CD4-positive, alpha-beta T cell treated with Interferon alpha-2 for 1 hour (primary cell): ENCODE measurements around the gene LSM12.
A peak's percentile ranks its signal among the peaks of the same experiment; 100 is the strongest.
"Not testable (repeated sequence)": the region's sequence is repeated elsewhere in the genome, so short reads cannot be mapped to it uniquely, and the experiment has no call there.

Experiments used
- DNase-seq, 2 donors: peaks; one replicate each; pipeline ENCODE4 v3.0.0-alpha.2; 2020 to 2022

LSM12 gene

DNA sequence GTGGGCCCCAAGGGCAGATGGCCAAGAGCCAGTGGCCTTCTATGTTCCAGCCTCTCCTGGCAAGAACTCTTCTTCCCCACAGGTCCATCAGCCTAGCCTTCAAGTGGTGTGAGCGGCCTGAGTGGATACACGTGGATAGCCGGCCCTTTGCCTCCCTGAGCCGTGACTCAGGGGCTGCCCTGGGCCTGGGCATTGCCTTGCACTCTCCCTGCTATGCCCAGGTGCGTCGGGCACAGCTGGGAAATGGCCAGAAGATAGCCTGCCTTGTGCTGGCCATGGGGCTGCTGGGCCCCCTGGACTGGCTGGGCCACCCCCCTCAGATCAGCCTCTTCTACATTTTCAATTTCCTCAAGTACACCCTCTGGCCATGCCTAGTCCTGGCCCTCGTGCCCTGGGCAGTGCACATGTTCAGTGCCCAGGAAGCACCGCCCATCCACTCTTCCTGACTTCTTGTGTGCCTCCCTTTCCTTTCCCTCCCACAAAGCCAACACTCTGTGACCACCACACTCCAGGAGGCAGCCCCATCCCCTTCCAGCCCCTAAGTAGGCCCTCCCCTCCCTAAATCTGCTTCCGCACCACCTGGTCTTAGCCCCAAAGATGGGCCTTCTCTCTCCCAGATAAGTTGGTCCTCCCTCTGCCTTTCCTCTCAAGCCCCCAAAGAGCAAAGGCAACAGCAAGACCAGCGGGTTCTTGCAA, 9.3 kb upstream of the LSM12 start:
- no peak for DNase-seq

DNA sequence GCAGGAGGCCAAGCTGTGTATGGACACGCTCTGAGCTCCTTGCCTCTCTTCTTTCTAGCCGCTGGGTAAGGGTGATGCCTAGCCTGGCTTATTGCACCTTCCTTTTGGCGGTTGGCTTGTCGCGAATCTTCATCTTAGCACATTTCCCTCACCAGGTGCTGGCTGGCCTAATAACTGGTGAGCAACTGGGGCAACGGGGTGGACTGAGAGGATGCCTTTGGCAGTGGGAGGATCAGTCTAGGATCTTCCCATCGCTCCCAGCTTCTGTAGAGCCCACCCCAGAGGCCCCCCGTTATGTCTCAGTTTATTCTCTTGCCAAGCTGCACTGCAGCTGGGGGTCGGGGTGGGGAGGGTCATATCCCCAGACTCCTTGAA, 8.4 kb upstream of the LSM12 start:
- no peak for DNase-seq

DNA sequence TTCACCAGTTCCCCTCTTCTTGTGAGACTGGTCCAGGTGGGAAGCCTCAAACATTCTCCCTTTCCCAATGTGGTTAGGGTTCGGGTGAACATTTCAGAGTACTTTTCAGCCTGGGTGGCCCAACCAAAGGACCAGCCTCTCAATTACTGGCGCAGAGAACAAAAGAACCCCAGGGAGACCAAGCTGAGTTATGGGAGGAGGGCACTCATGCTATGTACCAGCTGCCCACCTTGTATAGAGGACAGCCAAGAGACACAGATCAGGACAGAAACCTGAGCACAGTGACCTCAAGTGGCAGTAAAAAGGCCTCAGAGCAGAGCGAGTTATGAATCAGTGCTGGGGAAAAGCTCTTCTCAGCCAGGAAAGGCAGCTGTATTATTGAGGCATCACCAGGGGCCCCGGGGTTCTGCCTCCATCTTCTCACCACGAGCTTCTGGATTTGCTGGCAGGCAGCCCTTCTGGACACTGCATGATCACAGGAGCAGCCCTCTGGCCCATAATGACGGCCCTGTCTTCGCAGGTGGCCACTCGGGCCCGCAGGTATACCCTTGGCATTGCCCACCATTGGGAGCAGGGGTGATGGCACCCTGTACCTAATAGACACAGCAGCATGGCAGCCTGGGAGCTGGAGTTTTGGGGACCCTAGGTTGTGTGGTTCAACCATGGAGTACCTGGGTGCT, 7.9 kb upstream of the LSM12 start:
- no peak for DNase-seq

DNA sequence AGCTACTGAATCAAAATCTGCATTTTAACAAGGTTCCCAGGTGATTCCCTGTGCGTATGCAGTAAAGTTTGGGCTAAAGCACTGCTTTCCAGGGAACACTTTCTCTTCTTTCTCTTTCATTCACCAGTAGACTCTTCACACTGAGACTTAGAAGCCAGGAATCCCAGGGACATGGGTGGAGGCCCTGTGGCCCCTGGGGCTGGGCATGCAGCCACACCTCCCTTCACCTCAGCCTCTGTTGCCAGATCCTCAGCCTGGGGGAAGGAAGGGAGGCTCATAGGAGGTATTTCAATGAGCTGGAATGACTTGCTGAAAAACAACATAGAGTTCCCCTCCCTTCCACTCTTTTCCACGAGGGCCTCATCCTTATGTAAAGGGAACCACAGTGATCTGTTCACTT, 5.3 kb upstream of the LSM12 start:
- no peak for DNase-seq

DNA sequence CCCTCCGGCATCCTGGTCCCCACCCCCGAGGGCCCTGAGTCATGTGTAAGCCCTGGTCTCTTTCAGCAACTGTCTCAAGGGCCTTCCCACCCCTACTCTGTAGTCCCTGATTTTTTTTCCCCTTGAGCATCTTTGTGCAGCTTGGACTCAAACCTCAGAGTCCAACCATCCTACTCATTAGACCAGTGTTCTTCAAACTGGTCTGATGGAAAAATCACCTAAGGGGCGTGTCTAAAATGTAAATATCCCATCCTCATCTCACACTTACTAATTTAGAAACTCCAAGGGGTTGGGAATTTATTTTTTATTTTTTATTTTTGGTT, 4.7 kb upstream of the LSM12 start:
- no peak for DNase-seq

DNA sequence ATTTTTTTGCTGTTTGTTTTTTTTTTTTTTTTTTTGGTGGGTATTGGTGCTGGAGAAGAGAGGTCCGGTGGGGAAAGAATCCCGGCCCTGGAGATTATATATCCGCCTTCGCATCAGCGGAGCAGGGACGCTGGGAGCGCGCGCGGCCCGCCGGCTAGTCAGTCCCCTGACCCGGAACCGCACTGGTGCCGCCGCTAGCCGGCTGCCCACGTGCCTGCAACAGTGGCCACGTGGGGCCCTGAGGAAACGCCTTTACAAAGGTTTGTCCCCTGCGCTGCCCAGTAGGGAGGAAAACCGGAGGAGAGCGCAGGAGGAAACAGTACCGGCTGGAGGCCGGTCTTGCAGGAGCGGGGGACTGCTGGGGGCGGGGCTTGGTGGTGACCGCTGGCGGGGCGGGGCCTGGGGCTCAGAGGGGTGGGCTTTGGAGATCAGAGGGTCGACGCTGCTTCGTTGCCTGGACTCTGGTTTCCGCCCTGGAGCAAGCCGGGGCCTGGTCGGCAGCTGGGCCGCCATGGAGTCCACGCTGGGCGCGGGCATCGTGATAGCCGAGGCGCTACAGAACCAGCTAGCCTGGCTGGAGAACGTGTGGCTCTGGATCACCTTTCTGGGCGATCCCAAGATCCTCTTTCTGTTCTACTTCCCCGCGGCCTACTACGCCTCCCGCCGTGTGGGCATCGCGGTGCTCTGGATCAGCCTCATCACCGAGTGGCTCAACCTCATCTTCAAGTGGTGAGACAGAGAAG, 4.2 kb upstream of the LSM12 start, which contains the start of gene G6PC3:
Gene G6PC3 (plus strand): TSS at position 281 of the 743 bp plus-strand sequence. CDS start 231 bp downstream, at position 512.
- peak; percentile 86 to 87 for DNase-seq

DNA sequence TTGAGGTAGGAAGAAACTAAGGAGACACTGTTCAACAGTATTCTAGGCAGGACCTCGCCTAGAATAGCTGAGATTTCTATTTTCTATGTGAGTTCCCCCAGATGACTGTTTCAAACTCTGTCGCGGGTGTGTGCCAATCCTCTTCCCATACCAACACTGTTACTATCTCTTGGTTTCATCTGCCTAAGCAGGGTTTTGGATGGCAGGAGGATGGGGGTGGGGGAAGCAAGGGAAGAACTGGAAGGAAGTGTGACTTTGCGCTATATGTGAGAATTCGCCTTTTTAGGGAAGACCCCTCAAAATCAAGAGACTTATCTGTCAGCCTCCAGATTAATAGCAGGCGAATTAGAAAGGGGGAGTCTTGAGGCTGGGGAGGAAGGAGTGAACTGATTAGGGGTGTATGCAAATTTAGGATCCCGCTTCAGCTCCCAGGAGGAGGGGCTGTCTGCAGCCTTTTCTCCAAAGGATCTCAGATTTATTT, 3.5 kb upstream of the LSM12 start:
- DNase-seq, result no peak

DNA sequence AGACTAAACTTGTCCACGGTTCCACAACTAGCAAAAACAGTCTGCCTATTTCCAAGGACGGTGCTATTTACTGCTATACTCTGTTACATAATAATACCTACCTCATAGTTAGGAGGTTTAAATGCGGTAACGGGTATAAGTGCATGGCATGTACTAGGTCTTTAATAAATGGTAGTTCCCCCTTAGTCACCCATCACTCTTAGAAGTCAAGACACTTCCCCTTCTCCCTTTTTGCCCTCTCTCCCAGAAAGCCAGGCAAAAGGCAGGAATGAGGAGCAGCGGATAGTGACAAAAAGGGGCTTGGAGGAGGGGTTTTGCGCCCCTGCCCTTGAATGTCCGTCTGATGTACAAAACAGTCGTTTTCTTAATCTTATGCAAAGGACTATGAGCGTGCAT, 1.1 kb upstream of the LSM12 start:
- no peak for DNase-seq

DNA sequence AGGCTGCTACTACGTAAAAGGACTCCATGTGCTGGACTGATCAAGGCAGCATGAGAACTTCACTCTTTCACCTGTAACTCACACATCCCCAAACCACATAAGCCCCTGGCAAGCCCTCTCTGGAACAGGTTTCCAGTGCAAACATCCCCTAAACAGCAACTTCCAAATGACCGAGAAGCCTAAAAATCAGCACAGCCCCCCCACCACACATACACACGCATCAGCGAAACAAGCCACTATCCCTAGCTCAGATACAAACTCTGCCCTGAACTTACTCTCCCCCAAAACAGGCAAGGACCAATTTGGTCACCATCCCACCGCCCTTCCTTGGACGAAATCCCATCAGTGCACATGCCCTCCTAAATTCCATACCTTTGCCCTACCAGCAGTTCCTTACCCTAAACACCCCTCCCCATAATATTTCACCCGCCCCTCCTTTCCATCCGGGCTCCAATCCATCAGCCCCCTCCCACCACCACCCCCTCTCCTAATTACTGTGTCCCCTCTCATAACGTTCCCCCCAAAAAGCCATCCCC, 735 bp downstream of the LSM12 start:
- DNase-seq, result peak in 1 of 2 donors; percentile 20

DNA sequence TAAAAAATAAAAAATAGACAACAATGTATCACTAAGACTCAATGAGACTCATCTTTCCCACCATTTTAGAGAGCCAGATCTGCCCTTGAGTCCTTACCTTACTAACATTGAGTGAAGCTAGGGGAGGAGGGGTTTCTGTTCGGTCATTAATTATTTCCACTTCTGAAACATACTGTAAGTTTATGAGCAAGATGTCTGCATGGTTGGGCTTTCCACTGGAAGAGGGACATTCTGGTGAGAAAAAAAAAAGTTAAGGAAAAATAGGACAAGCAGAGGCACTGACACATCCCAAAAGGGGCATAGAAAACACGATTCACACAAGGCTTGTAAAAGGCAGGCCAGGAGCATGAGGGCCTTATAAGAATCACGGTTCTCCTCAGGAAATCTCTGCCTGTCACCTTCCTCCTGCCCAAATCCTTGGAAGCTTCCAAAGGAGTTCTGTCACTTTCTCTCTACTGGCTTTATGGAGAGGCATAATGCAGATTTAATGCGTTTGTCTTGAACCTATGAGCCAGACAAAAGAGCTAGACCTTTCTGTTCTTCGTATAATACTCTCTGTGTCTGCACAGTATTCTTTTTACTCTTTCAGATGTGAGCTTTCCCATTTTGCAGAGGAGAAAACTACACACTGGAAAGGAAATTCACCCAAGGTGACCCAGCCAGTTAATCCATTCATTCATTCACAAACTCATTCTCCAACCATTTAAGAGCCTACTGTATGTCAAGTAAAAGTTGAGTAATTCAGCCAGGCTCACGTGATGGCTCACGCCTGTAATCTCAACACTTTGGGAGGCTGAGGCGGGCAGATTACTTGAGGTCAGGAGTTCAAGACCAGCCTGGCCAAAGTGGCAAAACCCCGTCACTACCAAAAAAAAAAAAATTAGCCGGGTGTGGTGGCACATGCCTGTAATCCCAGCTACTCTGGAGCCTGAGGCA, 2.5 kb downstream of the LSM12 start:
- DNase-seq, result no peak

DNA sequence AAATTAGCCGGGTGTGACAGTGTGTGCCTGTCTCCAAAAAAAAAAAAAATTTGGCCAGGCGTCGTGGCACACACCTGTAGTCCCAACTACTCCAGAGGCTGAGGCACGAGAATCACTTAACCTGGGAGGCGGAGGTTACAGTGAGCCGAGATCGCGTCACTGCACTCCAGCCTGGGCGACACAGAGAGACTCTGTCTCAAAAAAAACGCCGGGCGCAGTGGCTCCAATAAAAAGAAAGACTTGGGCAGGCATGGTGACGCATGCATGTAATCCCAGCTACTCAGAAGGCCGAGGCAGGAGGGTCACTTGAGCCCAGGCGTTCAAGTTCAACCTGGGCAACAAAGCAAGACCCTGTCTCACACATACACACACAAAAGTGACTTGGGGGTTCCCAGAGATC, 3.6 kb downstream of the LSM12 start:
- no peak for DNase-seq

DNA sequence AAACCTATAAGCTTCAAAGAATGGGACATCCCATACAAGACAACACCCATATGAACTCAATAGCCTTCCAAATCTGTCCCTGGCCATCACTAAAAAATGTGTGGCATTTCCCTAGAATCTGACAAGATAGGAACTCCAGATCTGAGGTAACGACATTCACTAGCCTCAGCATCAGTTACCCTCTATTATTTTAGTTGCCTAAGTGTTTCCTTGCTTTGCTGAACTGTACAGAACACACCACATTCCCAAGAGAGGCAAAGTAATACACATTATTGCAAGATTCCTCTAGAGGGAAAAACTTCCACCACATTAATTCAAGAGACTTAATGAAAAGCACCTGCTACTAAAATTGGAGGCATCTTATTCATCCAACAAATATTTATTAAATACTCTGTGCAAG, 5.0 kb downstream of the LSM12 start:
- no peak for DNase-seq

DNA sequence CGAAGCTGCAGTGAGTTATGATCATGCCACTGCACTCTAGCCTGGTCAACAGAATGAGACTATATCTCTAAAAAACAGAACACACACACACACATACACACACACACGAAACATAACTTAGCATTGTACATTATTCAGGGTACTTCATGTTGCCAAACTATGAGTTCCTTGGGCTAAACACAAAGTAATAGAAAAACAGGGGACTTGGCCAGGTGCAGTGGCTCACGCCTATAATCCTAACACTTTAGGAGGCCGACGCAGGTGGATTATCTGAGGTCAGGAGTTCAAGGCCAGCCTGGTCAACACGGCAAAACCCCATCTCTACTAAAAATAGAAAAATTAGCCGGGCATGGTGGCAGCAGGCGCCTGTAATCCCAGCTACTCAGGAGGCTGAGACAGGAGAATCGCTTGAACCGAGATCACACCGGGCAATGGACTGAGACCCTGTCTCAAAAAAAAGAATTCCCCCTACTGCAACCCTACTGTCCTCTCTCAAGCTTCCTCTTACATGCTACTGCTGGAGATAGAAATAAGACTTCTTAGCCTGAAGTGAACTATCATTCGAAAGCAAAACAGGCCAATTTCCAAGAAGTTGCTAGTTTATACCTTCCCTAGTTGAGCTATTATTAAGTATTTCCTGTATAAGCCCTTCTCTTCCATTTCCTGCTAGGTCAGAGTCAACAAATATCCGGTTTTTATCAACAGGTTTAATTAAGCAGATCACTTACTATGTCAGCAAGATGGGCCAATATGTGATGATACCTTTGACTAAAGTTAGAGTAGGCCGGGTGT, 7.2 kb downstream of the LSM12 start:
- DNase-seq, result no peak

DNA sequence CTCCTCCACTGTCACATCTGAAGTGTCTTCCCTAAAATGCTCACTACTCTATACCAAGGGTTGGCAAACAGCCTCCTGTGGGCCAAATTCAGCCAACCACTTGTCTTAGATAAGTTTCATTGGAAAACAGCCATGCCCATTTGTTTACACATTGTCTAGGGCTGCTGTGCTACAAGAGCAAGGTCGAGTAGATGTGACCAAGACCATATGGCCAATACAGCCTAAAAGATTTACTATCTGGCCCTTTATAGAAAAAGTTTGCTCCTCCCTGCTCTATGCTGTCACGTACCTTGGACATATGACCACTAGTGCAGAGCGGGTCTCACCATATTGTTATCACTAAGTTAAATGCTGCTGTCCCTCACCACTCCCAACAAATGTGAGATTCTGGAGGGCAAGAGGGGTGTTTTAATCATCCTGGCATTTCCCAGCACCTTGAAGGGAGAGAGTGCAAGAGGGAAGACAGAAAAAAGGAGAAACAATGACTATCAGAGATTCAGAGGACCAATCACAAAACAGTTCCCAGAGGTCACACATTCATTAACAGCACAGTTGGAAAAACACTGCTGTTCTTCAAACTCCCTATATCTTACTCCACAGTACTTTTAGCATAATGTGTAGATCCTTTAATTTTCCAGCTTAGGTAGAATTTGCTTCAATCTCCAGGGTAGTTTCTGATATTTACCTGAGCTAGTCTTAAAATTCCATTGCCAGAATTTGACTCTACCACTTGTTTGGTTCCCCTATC, 13.2 kb downstream of the LSM12 start:
- DNase-seq, result no peak

DNA sequence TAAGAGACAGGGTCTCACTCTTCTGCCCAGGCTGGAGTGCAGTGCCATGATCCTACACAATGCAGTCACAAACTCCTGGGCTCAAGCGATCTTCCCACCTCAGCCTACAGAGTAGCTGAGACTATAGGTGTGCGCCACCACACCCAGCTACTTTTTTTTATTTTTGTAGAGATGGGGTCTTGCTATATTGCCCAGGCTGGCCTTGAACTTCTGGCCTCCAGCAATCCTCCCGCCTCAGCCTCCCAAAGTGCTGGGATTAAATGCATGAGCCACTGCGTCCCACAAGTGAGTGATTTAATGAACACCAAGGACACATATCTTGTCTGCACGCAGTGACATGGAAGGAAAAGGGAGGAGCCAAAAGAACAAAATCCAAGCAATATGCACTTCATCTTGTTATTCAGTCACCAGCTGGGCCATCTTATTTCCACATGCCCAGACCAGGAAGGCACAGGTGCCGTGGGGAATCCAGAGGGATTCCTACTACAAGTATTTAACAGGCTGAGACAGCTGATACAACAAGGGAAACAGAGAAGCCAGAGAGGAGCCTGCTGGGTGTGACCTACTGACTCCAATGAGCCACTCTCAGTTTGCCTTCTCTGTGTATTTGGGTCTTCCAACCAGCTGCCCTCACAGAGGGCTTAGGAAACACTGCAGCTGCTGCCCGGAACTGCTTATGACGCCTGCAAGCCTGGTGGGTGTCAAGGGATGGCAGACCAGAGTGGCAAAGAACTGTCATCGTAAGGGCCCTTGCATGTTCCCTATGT, 17.0 kb downstream of the LSM12 start:
- DNase-seq, result no peak

DNA sequence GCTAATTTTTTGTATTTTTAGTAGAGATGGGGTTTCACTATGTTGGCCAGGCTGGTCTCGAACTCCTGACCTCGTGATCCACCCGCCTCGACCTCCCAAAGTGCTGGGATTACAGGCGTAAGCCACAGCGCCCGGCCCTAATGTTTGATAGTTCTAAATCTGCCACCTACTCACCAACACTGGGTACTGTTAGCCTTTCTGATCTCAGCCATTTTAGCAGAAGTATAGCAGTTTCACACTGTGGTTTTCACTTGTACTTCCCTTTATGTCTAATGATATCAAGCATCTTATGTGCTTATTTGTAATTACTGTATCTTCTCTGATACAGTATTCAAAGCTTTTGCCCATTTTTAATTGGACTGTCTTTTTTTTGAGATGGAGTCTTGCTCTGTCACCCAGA, 19.6 kb downstream of the LSM12 start:
- DNase-seq, result not testable (repeated sequence)

DNA sequence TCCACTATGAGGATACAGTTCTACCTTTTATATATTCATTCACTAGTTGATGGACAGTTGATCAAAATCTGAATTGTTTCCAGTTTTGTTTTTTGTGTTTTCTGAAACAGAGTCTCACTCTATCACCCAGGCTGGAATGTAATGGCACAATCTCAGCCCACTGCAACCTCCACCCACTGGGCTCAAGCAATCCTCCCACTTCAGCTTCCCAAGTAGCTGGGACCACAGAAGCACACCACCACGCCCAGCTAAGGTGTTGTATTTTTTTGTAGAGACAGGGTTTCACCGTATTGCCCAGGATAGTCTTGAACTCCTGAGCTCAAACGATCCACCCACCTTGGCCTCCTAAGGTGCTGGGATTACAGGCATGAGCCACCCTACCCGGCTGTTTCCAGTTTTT, 21.0 kb downstream of the LSM12 start:
- no peak for DNase-seq

DNA sequence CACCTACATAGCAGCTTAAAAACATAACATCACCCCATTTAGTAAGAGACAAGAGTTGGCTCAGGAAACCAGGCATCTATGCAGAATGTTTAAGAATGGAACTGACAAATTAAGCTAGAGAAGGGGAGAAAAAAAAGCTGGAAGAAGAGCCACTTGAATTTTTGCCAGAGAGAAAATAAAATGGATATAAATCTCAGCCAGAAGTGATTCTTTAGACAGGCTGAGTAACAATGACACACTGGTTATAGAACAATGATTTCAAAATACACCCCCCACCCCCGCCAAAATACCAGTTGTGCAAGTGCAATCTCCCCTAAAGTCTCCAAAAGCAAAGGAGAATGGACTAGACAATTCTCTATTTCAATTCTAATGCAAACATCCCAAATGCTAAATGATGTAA, 22.4 kb downstream of the LSM12 start:
- DNase-seq, result no peak

DNA sequence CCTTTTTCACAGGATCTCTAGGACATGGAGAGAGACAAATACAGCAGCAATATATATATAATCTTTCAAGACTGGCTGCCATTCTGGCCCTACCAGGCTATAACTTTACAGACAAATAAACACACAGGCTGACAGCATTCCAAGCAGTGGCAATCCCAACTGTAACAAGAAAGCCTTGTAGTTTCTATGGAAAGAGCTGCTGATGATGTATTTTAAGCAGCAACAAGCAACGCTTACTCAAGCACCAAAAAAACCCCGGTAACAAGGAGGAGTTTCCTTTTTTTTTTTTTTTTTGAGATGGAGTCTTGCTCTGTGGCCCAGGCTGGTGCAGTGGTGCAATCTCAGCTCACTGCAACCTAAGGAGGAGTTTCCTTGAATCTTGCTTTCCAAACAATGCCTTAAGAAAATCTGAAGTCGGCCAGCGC, 23.2 kb downstream of the LSM12 start:
- DNase-seq, result peak in 1 of 2 donors; percentile 6
